CD8-positive, alpha-beta memory T cell (primary cell): ENCODE measurements around the gene RBMS1. TPM values are rescaled to one million over a fixed set of nuclear protein-coding genes. Genes with fewer than 3 reads are reported as not detected.
"Not testable (repeated sequence)": the region's sequence is repeated elsewhere in the genome, so short reads cannot be mapped to it uniquely, and the experiment has no call there.

Source experiments
- CTCF ChIA-PET: fragments of 350-600 bp; sonication (Branson Sonifier 250); formaldehyde crosslinking; loops from one replicate; lab custom pipeline; 2021; ENCODE audit warnings: antibody characterized with exemption; lab: Charles Lee
- POLR2A ChIA-PET: fragments of 350-600 bp; sonication (Branson Sonifier 250); formaldehyde crosslinking; loops from one replicate; lab custom pipeline; 2021; ENCODE audit warnings: antibody characterized with exemption; lab: Charles Lee
- DNase-seq, 5 donors: peaks; one replicate each; pipeline versions ENCODE4 v3.0.0 to v3.0.0-alpha.2; 2020 to 2022; ENCODE audit warnings: mixed read lengths in 1 of 5
- H3K27ac ChIP-seq: one replicate; pipeline ENCODE4 v1.7.0; 2013; ENCODE audit warnings: low read depth, mild to moderate bottlenecking, low read length, moderate library complexity
- H3K27me3 ChIP-seq: 2 replicates; pipeline ENCODE4 v1.7.0; 2013; ENCODE audit warnings: low read length, mild to moderate bottlenecking; ENCODE audit not compliant: insufficient read depth, poor library complexity, severe bottlenecking
- H3K36me3 ChIP-seq: 2 replicates; pipeline ENCODE4 v1.7.0; 2013; ENCODE audit warnings: mild to moderate bottlenecking, low read length, moderate library complexity; ENCODE audit not compliant: insufficient read depth
- H3K4me1 ChIP-seq: 2 replicates; pipeline ENCODE4 v1.7.0; 2013; ENCODE audit warnings: mild to moderate bottlenecking, low read length, moderate library complexity; ENCODE audit not compliant: insufficient read depth
- H3K4me3 ChIP-seq: 2 replicates; pipeline ENCODE4 v1.7.0; 2013; ENCODE audit warnings: mild to moderate bottlenecking, low read length
- H3K9me3 ChIP-seq: 2 replicates; pipeline ENCODE4 v1.7.0; 2013; ENCODE audit warnings: mild to moderate bottlenecking, low read length
- H3K27ac Mint-ChIP-seq, 8 donors: one replicate each; pipeline ENCODE4 v1.8.0; 2020 to 2021; ENCODE audit warnings: mixed read lengths in 8 of 8, mild to moderate bottlenecking in 6 of 8, inconsistent platforms in 3 of 8, moderate library complexity in 3 of 8
- H3K27me3 Mint-ChIP-seq, 2 donors: one replicate each; pipeline ENCODE4 v1.8.0; 2020 to 2021; ENCODE audit warnings: mixed read lengths in 2 of 2, mild to moderate bottlenecking in 1 of 2, moderate library complexity in 1 of 2
- H3K36me3 Mint-ChIP-seq, 3 donors: one replicate each; pipeline ENCODE4 v1.8.0; 2020 to 2021; ENCODE audit warnings: mixed read lengths in 3 of 3, inconsistent platforms in 1 of 3, mild to moderate bottlenecking in 1 of 3
- H3K4me1 Mint-ChIP-seq, 3 donors: one replicate each; pipeline ENCODE4 v1.8.0; 2020 to 2021; ENCODE audit warnings: mixed read lengths in 3 of 3, inconsistent platforms in 1 of 3, mild to moderate bottlenecking in 1 of 3
- H3K4me3 Mint-ChIP-seq, 7 donors: one replicate each; pipeline ENCODE4 v1.8.0; 2020 to 2021; ENCODE audit warnings: mixed read lengths in 7 of 7, mild to moderate bottlenecking in 6 of 7, moderate library complexity in 4 of 7, inconsistent platforms in 2 of 7
- H3K9me3 Mint-ChIP-seq, 5 donors: one replicate each; pipeline ENCODE4 v1.8.0; 2020 to 2022; ENCODE audit warnings: mixed read lengths in 5 of 5, mild to moderate bottlenecking in 3 of 5, moderate library complexity in 2 of 5, inconsistent platforms in 1 of 5
- polyA plus RNA-seq: library from polyadenylated mRNA; unstranded; fragments of 300-500 nt; fragmentation: Illumina TruSeq; gene quantifications from one replicate; pipeline ENCODE4 v1.2.3, GENCODE V29; 2021
- total RNA-seq, 2 experiments: library from RNA; stranded (reverse); gene quantifications; one replicate each; pipeline ENCODE4 v1.2.3, GENCODE V29; 2021

RBMS1 gene
- total and polyA plus RNA-seq, 3 experiments from 2014 or later: 48.8 to 130 (median 50.3) TPM

DNA sequence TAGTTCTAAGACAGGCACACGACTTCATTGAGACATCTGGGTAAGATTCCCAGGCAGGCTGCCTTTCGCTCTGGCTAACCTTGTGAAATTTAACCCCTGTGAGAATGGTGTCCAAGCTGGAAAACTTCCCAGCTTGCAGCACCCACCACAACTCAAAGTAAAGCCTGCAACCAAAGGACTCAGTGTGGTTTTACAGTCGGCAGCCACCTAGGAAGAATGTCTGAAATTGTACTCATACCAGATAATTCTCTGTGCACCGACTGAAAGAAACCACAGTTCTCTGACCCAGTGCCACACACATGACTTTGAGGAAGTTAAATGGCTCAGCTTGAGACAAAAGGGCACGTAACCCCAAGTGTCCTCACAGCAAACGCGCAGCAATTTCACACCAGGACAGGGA, 125.7 kb downstream of the RBMS1 start:
- POLR2A ChIA-PET: no interaction called here
- peak overlapping the region in 6 of 7 donors; percentile 57 to 81 (median 68) for H3K4me3 Mint-ChIP-seq

DNA sequence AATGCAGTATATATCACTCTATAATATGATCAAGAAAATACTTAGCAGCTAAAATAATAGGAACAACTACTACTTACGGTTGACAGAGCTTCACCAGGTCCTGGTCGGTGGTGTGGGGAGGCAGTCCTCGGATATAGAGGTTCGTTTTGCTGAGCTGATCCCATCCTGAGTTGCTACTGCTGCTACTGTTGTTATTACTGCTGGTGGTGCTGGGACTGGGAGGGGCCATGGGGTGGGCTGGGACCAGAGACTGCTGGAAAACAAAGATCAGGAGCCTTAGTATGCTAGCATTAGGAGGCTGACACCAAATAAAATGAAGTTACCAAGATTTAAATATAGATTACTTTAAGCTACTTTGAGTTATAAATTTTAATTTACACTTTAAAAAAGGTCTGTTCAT, 126.5 kb downstream of the RBMS1 start:
- Mint-ChIP-seq H3K36me3 (peaks cover 0 to 45% (median 20%) of the 10 kb centered on the region in 3 donors), H3K4me1 (peaks cover 79 to 94% (median 86%) of the 10 kb centered on the region in 3 donors), H3K27ac (peak overlapping the region in 3 of 8 donors; percentile 25 to 61 (median 39)), H3K4me3 (peak overlapping the region in 1 of 7 donors; percentile 24)
- CTCF ChIA-PET, H3K27ac ChIP-seq, H3K9me3 Mint-ChIP-seq, H3K27me3 ChIP-seq, POLR2A ChIA-PET, H3K4me3 ChIP-seq, DNase-seq, H3K27me3 Mint-ChIP-seq, H3K9me3 ChIP-seq: not testable (repeated sequence)
- Histone ChIP-seq H3K36me3 (peaks cover 13% of the 10 kb centered on the region), H3K4me1 (peaks cover 43% of the 10 kb centered on the region)

More for the DNA sequence above, 125.7 kb downstream of the RBMS1 start:
- Histone ChIP-seq H3K4me1 (peaks cover 49% of the 10 kb centered on the region), H3K4me3 (no peak overlapping the region), H3K27me3 (no peaks in the 10 kb centered on the region), H3K9me3 (no peaks in the 10 kb centered on the region), H3K27ac (no peak overlapping the region), H3K36me3 (peaks cover 13% of the 10 kb centered on the region)
- H3K4me1 Mint-ChIP-seq: peaks cover 83 to 96% (median 89%) of the 10 kb centered on the region in 3 donors
- CTCF ChIA-PET: no interaction called here
- H3K36me3 Mint-ChIP-seq: peaks cover 0 to 42% (median 20%) of the 10 kb centered on the region in 3 donors
- H3K27ac Mint-ChIP-seq: peak overlapping the region in 7 of 8 donors; percentile 1 to 89 (median 62)
- no peaks in the 10 kb centered on the region for H3K9me3 Mint-ChIP-seq
- no peaks in the 10 kb centered on the region for H3K27me3 Mint-ChIP-seq
- no peak for DNase-seq

DNA sequence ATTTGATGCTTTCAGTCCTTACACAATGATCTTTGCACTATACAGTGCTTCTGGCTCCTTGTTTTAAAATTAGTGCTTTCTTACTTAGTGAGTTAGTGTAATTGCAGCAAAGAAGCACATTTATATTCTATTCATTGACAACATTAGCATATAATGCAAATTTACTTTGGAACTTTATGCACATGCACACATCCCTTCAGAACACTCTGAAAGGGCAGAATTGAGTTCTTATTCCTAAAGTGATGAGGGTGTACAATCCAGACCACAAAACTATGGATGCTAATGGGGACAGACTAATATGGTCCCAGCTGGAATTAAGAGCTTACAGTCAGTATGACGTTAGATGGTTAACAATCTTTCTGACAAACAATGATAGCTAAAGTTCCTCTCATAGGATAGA, 127.1 kb downstream of the RBMS1 start:
- no peaks in the 10 kb centered on the region for H3K27me3 ChIP-seq
- Mint-ChIP-seq H3K27ac (no peak overlapping the region), H3K27me3 (no peaks in the 10 kb centered on the region), H3K4me1 (peaks cover 74 to 93% (median 83%) of the 10 kb centered on the region in 3 donors), H3K9me3 (no peaks in the 10 kb centered on the region), H3K36me3 (peaks cover 0 to 47% (median 20%) of the 10 kb centered on the region in 3 donors), H3K4me3 (no peak overlapping the region)
- no peak for DNase-seq
- no peak overlapping the region for H3K27ac ChIP-seq
- peaks cover 13% of the 10 kb centered on the region for H3K36me3 ChIP-seq
- no peak overlapping the region for H3K4me3 ChIP-seq
- POLR2A ChIA-PET: no interaction called here
- CTCF ChIA-PET: no interaction called here
- H3K9me3 ChIP-seq: no peaks in the 10 kb centered on the region
- peaks cover 40% of the 10 kb centered on the region for H3K4me1 ChIP-seq

- Mint-ChIP-seq H3K27ac (peak overlapping the region in 2 of 8 donors; percentile 79 to 83), H3K4me3 (peak overlapping the region in 1 of 7 donors; percentile 0), H3K36me3 (peaks cover 0 to 52% (median 20%) of the 10 kb centered on the region in 3 donors), H3K27me3 (no peaks in the 10 kb centered on the region), H3K9me3 (no peaks in the 10 kb centered on the region), H3K4me1 (peaks cover 73 to 92% (median 81%) of the 10 kb centered on the region in 3 donors)
- POLR2A ChIA-PET: no interaction called here
- Histone ChIP-seq H3K27me3 (no peaks in the 10 kb centered on the region), H3K4me1 (peaks cover 34% of the 10 kb centered on the region), H3K9me3 (no peaks in the 10 kb centered on the region), H3K4me3 (no peak overlapping the region), H3K36me3 (peaks cover 13% of the 10 kb centered on the region), H3K27ac (no peak overlapping the region)
- DNase-seq: no peak
- CTCF ChIA-PET: no interaction called here
Observed at GRCh38 chr2:160365716-160366367, 127.8 kb downstream of the RBMS1 start.

DNA sequence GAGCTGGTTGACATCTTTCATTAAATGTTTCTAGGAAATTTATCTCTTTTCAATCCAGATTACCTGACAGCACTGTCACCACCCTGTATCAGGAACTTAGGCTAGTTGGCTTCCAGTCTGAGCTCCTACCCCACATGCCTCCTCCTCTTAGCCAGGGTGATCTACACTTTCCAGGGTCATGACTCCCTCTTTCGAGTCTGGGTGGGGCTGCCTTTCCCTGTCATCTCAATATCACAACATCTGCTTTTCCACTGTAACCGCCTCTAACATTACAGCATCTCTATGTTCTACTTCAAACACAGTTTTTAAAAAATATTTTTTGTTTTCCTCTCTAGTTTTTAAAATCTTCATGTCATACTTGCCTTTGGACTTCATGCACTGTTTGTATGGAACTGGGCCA, 129.2 kb downstream of the RBMS1 start:
- POLR2A ChIA-PET: no interaction called here
- Histone ChIP-seq H3K36me3 (peaks cover 13% of the 10 kb centered on the region), H3K27me3 (no peaks in the 10 kb centered on the region), H3K27ac (no peak overlapping the region), H3K9me3 (no peaks in the 10 kb centered on the region), H3K4me3 (no peak overlapping the region), H3K4me1 (peaks cover 23% of the 10 kb centered on the region)
- peak overlapping the region in 7 of 8 donors; percentile 22 to 79 (median 43) for H3K27ac Mint-ChIP-seq
- peaks cover 74 to 92% (median 81%) of the 10 kb centered on the region in 3 donors for H3K4me1 Mint-ChIP-seq
- H3K27me3 Mint-ChIP-seq: no peaks in the 10 kb centered on the region
- no peak overlapping the region for H3K4me3 Mint-ChIP-seq
- H3K9me3 Mint-ChIP-seq: no peaks in the 10 kb centered on the region
- H3K36me3 Mint-ChIP-seq: peaks cover 0 to 56% (median 22%) of the 10 kb centered on the region in 3 donors
- DNase-seq: no peak
- CTCF ChIA-PET: no interaction called here

GRCh38 chr2:160363961-160364360, 129.6 kb downstream of the RBMS1 start:
- H3K27me3 ChIP-seq: no peaks in the 10 kb centered on the region
- Mint-ChIP-seq H3K27me3 (no peaks in the 10 kb centered on the region), H3K4me3 (no peak overlapping the region), H3K4me1 (peaks cover 72 to 92% (median 81%) of the 10 kb centered on the region in 3 donors), H3K9me3 (no peaks in the 10 kb centered on the region), H3K36me3 (peaks cover 0 to 57% (median 22%) of the 10 kb centered on the region in 3 donors), H3K27ac (peak overlapping the region in 6 of 8 donors; percentile 33 to 79 (median 50))
- POLR2A ChIA-PET: no interaction called here
- H3K4me1 ChIP-seq: peaks cover 19% of the 10 kb centered on the region
- no peak overlapping the region for H3K27ac ChIP-seq
- CTCF ChIA-PET: no interaction called here
- no peak for DNase-seq
- H3K9me3 ChIP-seq: no peaks in the 10 kb centered on the region
- peaks cover 13% of the 10 kb centered on the region for H3K36me3 ChIP-seq
- H3K4me3 ChIP-seq: no peak overlapping the region

GRCh38 chr2:160363055-160363454, 130.6 kb downstream of the RBMS1 start:
- peak overlapping the region in 7 of 8 donors; percentile 44 to 77 (median 64) for H3K27ac Mint-ChIP-seq

GRCh38 chr2:160362541-160362940, 131.1 kb downstream of the RBMS1 start:
- Histone ChIP-seq H3K4me1 (peaks cover 5% of the 10 kb centered on the region), H3K36me3 (peaks cover 13% of the 10 kb centered on the region), H3K27me3 (no peaks in the 10 kb centered on the region), H3K4me3 (no peak overlapping the region), H3K9me3 (no peaks in the 10 kb centered on the region), H3K27ac (no peak overlapping the region)
- Mint-ChIP-seq H3K27me3 (no peaks in the 10 kb centered on the region), H3K4me1 (peaks cover 72 to 90% (median 81%) of the 10 kb centered on the region in 3 donors), H3K4me3 (no peak overlapping the region), H3K27ac (peak overlapping the region in 3 of 8 donors; percentile 7 to 40 (median 22)), H3K36me3 (peaks cover 0 to 63% (median 27%) of the 10 kb centered on the region in 3 donors), H3K9me3 (peaks cover 0 to under 1% (median 0%) of the 10 kb centered on the region in 5 donors)
- no peak for DNase-seq
- POLR2A ChIA-PET: no interaction called here
- CTCF ChIA-PET: interaction anchor here (1.1 to 2.1 kb wide), 2 partner anchors 9 to 13 kb away, joined by 3 to 7 read pairs; no protein-coding TSS in a partner anchor

More at GRCh38 chr2:160363055-160363454, 130.6 kb downstream of the RBMS1 start:
- ChIA-PET POLR2A (no interaction called here), CTCF (interaction anchor here (1.1 to 2.1 kb wide), 2 partner anchors 10 to 13 kb away, joined by 3 to 7 read pairs; no protein-coding TSS in a partner anchor)
- no peak for DNase-seq
- H3K9me3 ChIP-seq: no peaks in the 10 kb centered on the region
- peaks cover 71 to 90% (median 81%) of the 10 kb centered on the region in 3 donors for H3K4me1 Mint-ChIP-seq
- no peak overlapping the region for H3K27ac ChIP-seq
- no peaks in the 10 kb centered on the region for H3K9me3 Mint-ChIP-seq
- H3K4me1 ChIP-seq: peaks cover 10% of the 10 kb centered on the region
- H3K4me3 ChIP-seq: no peak overlapping the region
- no peaks in the 10 kb centered on the region for H3K27me3 ChIP-seq
- H3K4me3 Mint-ChIP-seq: no peak overlapping the region
- peaks cover 13% of the 10 kb centered on the region for H3K36me3 ChIP-seq
- peaks cover 0 to 58% (median 22%) of the 10 kb centered on the region in 3 donors for H3K36me3 Mint-ChIP-seq
- H3K27me3 Mint-ChIP-seq: no peaks in the 10 kb centered on the region
